Measurements from ENCODE around the gene ALG2. TPM values are rescaled to one million over a fixed set of nuclear protein-coding genes. Genes with fewer than 3 reads are reported as not detected.

ALG2 gene
- total RNA-seq, 4 donors from 2014 or later = 21.9 to 32.3 (median 25.4) TPM

DNA sequence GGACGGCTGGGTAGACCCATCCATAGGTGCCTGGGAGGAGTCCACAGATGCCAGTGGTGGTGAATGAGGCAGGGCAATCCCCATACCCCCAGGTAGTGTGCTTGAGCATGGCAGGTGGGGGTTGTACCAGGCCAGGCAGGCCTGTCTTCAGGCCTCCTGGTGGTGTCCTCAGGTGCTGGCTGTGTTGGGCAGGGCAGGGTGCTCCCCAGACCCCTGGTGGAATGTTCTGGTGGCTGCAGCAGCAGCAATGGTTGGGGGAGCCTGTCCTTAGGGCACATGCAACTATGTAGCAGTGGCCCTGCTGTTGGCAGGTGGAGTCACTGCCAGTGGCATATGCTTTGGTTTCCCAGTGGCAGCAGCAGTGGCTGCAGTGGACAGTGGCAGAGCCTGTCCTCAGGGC lies 10.0 kb downstream of the ALG2 start:
- Histone ChIP-seq H3K27me3 (no peaks in the 10 kb centered on the region), H3K4me3 (no peak overlapping the region), H3K4me1 (no peaks in the 10 kb centered on the region), H3K9me3 (no peaks in the 10 kb centered on the region), H3K36me3 (peaks cover 0 to 15% of the 10 kb centered on the region in 2 donors), H3K27ac (no peak overlapping the region)
- ATAC-seq = peak; percentile 16
- 83% methylated on average over 1 of the region's 1 CpG; no CpG with 5 or more reads in 1 of the 2 donors for WGBS, 2 donors (ENCODE audit: low coverage in 1 of 2)
- TF ChIP-seq POLR2A (IDR thresholded peaks at IDR 0.05) = no peak
- no peak for TF ChIP-seq EP300 (IDR thresholded peaks at IDR 0.05)
- TF ChIP-seq POLR2AphosphoS5 (IDR thresholded peaks at IDR 0.05) = no peak
- TF ChIP-seq, protein P1, sequence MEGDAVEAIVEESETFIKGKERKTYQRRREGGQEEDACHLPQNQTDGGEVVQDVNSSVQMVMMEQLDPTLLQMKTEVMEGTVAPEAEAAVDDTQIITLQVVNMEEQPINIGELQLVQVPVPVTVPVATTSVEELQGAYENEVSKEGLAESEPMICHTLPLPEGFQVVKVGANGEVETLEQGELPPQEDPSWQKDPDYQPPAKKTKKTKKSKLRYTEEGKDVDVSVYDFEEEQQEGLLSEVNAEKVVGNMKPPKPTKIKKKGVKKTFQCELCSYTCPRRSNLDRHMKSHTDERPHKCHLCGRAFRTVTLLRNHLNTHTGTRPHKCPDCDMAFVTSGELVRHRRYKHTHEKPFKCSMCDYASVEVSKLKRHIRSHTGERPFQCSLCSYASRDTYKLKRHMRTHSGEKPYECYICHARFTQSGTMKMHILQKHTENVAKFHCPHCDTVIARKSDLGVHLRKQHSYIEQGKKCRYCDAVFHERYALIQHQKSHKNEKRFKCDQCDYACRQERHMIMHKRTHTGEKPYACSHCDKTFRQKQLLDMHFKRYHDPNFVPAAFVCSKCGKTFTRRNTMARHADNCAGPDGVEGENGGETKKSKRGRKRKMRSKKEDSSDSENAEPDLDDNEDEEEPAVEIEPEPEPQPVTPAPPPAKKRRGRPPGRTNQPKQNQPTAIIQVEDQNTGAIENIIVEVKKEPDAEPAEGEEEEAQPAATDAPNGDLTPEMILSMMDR (IDR thresholded peaks at IDR 0.05) = no peak

DNA sequence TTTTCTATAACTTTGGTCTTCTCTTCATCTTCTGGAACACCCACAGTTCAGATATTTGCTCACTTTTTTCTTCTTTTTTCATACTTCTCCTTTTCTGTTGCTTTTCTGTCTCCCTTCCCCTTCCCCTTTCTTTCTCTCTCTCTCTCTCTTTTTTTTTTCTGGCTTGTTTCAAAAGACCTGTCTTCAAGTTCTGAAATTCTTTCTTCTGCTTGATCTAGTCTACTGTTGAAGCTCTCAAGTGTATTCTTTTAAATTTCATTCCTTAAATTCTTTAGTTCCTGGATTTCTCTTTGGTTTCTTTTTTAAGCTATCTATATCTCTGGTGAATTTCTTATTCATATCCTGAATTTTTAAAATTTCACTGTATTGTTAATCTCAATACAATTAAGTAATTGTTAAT lies 11.2 kb downstream of the ALG2 start:
- Histone ChIP-seq H3K4me1 (no peaks in the 10 kb centered on the region), H3K36me3 (peaks cover 0 to 15% of the 10 kb centered on the region in 2 donors), H3K27ac (no peak overlapping the region), H3K27me3 (no peaks in the 10 kb centered on the region), H3K4me3 (no peak overlapping the region), H3K9me3 (no peaks in the 10 kb centered on the region)
- TF ChIP-seq, protein P1 (IDR thresholded peaks at IDR 0.05) = no peak
- TF ChIP-seq POLR2A (IDR thresholded peaks at IDR 0.05) = no peak
- no peak for TF ChIP-seq EP300 (IDR thresholded peaks at IDR 0.05)
- TF ChIP-seq POLR2AphosphoS5 (IDR thresholded peaks at IDR 0.05) = no peak
- no peak for ATAC-seq

DNA sequence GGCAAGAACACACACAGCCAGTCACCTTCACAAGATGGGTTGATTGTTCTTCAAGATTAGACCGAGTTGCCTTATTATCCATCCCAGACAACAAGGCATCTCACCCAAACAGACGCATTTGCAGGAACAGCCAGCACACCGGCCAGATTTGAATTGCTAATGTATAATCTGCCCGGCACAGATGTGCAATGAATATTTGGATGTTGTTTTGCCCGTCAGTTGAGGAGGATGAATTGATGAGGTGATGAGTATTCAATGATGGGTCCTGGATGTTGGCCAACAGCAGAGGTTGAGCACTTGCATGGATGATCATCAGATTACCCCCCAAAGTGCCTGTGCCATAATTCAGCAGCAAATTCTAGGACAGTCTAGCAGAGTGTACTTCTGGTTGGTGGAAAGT lies 20.1 kb downstream of the ALG2 start:
- Histone ChIP-seq H3K4me1 (no peaks in the 10 kb centered on the region), H3K27ac (no peak overlapping the region), H3K27me3 (no peaks in the 10 kb centered on the region), H3K4me3 (no peak overlapping the region), H3K36me3 (no peaks in the 10 kb centered on the region), H3K9me3 (no peaks in the 10 kb centered on the region)
- 77% methylated on average over 4 of the region's 5 CpGs; no CpG with 5 or more reads in 1 of the 2 donors for WGBS, 2 donors (ENCODE audit: low coverage in 1 of 2)
- no peak for ATAC-seq
- no peak for TF ChIP-seq POLR2AphosphoS5 (IDR thresholded peaks at IDR 0.05)
- TF ChIP-seq POLR2A (IDR thresholded peaks at IDR 0.05) = no peak
- TF ChIP-seq, protein P1 (IDR thresholded peaks at IDR 0.05) = no peak
- TF ChIP-seq EP300 (IDR thresholded peaks at IDR 0.05) = no peak

DNA sequence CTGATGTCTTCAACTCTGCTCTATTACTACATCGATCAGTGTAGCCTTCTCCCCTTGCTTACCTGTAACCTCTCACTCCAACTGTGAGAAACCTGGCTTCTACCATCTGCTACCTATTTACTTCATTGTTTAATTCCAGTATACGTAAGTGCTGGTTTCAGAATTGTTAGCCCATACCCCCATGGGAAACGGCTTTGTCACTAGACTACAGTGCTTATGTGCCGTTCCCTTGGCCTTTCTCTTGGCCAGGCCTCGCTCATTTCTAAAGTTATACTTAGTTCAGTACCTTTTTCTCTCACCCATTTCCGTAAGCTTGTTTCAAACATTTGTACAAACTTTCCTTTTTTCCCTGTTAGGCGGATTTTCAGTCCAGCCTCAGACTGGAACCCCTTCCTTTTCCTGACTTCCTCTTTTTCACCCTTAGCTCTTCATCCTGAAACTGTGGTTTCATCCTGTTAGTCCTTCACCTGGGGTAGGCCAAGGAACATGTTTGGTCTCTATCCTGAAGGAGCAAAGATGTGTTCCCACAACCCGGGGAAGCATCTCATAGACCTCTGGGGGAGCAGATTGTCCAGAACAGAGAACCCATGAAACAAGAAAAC lies 21.7 kb downstream of the ALG2 start:
- 82 to 89% methylated on average over 3 to 7 of the region's 8 CpGs for WGBS, 2 donors (ENCODE audit: low coverage in 1 of 2)
- Histone ChIP-seq H3K9me3 (no peaks in the 10 kb centered on the region), H3K36me3 (no peaks in the 10 kb centered on the region), H3K4me1 (no peaks in the 10 kb centered on the region), H3K27ac (no peak overlapping the region), H3K4me3 (no peak overlapping the region), H3K27me3 (no peaks in the 10 kb centered on the region)
- TF ChIP-seq EP300 (IDR thresholded peaks at IDR 0.05) (no peak), POLR2AphosphoS5 (IDR thresholded peaks at IDR 0.05) (no peak), POLR2A (IDR thresholded peaks at IDR 0.05) (no peak)
- no peak for ATAC-seq

DNA sequence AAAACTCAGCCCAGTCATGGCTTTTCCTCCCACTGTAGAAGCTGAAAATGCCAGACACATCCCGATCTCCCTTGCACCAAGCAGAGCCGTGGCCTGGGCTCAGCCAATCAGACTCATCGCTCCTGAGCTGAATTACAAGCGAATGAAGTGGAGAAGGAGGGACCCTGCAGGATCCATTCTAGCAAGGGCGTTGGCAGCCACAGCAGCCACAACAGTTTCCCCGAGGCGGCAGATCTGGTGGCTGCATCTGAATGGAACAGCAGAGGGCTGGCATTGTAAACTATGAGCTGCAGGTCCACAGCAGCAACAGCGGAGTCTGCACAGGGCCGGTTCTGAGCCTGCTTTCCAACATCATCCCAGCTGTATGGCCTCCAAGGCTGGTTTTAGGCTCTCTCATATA lies 23.8 kb downstream of the ALG2 start:
- TF ChIP-seq, protein P1 (IDR thresholded peaks at IDR 0.05) = no peak
- TF ChIP-seq EP300 (IDR thresholded peaks at IDR 0.05) (no peak), POLR2A (IDR thresholded peaks at IDR 0.05) (no peak), POLR2AphosphoS5 (IDR thresholded peaks at IDR 0.05) (no peak)
- WGBS, 2 donors (ENCODE audit: low coverage in 1 of 2) = 82% methylated on average over 2 to 3 of the region's 9 CpGs
- no peaks in the 10 kb centered on the region for H3K4me1 ChIP-seq
- no peaks in the 10 kb centered on the region for H3K9me3 ChIP-seq
- no peak overlapping the region for H3K27ac ChIP-seq
- H3K27me3 ChIP-seq = no peaks in the 10 kb centered on the region
- H3K4me3 ChIP-seq = no peak overlapping the region
- no peaks in the 10 kb centered on the region for H3K36me3 ChIP-seq
- no peak for ATAC-seq

Data from gastroesophageal sphincter (tissue), 4 donors.